ENCODE measurements around the gene TINAGL1.

- TF ChIP-seq CTCF (IDR thresholded peaks at IDR 0.05 in 2 of 3, conservative IDR thresholded peaks at IDR 0.05 in 1 of 3; ENCODE audit: borderline replicate concordance in 1 of 3, insufficient read depth in 1 of 3, low read depth in 2 of 3, low read length in 2 of 3), result no peak
- TF ChIP-seq POLR2AphosphoS5 (IDR thresholded peaks at IDR 0.05; ENCODE audit: low read depth, low read length), result no peak
- peak; percentile 14 for TF ChIP-seq YY1 (IDR thresholded peaks at IDR 0.05; ENCODE audit: extremely low read depth, insufficient replicate concordance, low read depth, low read length)
- TF ChIP-seq ZFX (IDR thresholded peaks at IDR 0.05), result peak; percentile 43; the same call in 1 of the 2 replicates
- no peak for TF ChIP-seq EZH2phosphoT487 (IDR thresholded peaks at IDR 0.05; ENCODE audit: borderline replicate concordance)
- no peak for TF ChIP-seq POLR2A (IDR thresholded peaks at IDR 0.05; ENCODE audit: borderline replicate concordance, extremely low read depth, insufficient read depth, insufficient read length)
- TF ChIP-seq, protein P1, sequence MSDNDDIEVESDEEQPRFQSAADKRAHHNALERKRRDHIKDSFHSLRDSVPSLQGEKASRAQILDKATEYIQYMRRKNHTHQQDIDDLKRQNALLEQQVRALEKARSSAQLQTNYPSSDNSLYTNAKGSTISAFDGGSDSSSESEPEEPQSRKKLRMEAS (IDR thresholded peaks at IDR 0.05), result no peak
- TF ChIP-seq SP1 (IDR thresholded peaks at IDR 0.05; ENCODE audit: low read depth), result no peak
- TF ChIP-seq SRF (IDR thresholded peaks at IDR 0.05; ENCODE audit: low read depth), result no peak
- no peak for TF ChIP-seq CEBPB (IDR thresholded peaks at IDR 0.05; ENCODE audit: low read depth)
- TF ChIP-seq SIN3A (IDR thresholded peaks at IDR 0.05; ENCODE audit: low read depth), result no peak
- no peak for TF ChIP-seq ZNF274 (IDR thresholded peaks at IDR 0.05; ENCODE audit: low read depth, low read length)
These were observed 12.6 kb downstream of the TINAGL1 start for GRCh38 chr1:31588751-31589515.
